HepG2 (cell line): ENCODE measurements around the gene WDR27. TPM values are rescaled to one million over a fixed set of nuclear protein-coding genes. Genes with fewer than 3 reads are reported as not detected.

Experiments
- AHR ChIP-seq: IDR thresholded peaks from 2 replicates; pipeline ENCODE4 v1.6.1; 2018; ENCODE audit warnings: missing genetic modification reagents, missing compliant biosample characterization
- CHD4 ChIP-seq: fragments of 200-600 bp; sonication (generic); IDR thresholded peaks from 2 replicates; pipeline ENCODE4 v1.7.0; 2017; ENCODE audit warnings: mild to moderate bottlenecking, low read length, borderline replicate concordance
- DNMT3B ChIP-seq: conservative IDR thresholded peaks from 2 replicates; pipeline ENCODE4 v1.6.1; 2016; ENCODE audit warnings: missing biosample characterization, control low read depth
- GABPB1 ChIP-seq: IDR thresholded peaks from 2 replicates; pipeline ENCODE4 v1.6.1; 2016; ENCODE audit warnings: mild to moderate bottlenecking, missing genetic modification reagents, moderate library complexity, missing compliant biosample characterization
- GLI4 ChIP-seq: sonication (generic); formaldehyde crosslinking; IDR thresholded peaks from 2 replicates; pipeline ENCODE4 v1.5.1; 2020; ENCODE audit warnings: missing genetic modification reagents, mild to moderate bottlenecking, moderate library complexity, borderline replicate concordance
- HDAC6 ChIP-seq: fragments of 200-600 bp; sonication (generic); IDR thresholded peaks from 2 replicates; pipeline ENCODE4 v1.7.0; 2017; ENCODE audit warnings: mild to moderate bottlenecking, antibody characterized with exemption, low read length, low read depth
- PHB2 ChIP-seq: fragments of 450-650 bp; IDR thresholded peaks from 2 replicates; pipeline ENCODE4 v1.6.1; 2018; ENCODE audit not compliant: partially characterized antibody
- RBFOX2 ChIP-seq: fragments of 200-400 bp; formaldehyde crosslinking; IDR thresholded peaks from 2 replicates; pipeline ENCODE4 v1.6.1; 2017; ENCODE audit warnings: low read depth, mild to moderate bottlenecking, low read length
- RERE ChIP-seq: IDR thresholded peaks from 2 replicates; pipeline ENCODE4 v1.6.1; 2016; ENCODE audit warnings: low read depth, missing genetic modification reagents, missing compliant biosample characterization
- SNAPC2 ChIP-seq: sonication (generic); formaldehyde crosslinking; IDR thresholded peaks from 2 replicates; pipeline ENCODE4 v1.8.1; 2022; ENCODE audit warnings: mild to moderate bottlenecking, missing genetic modification reagents
- TAF15 ChIP-seq: fragments of 200-400 bp; formaldehyde crosslinking; IDR thresholded peaks from one replicate; pipeline ENCODE4 v1.6.1; 2018; ENCODE audit warnings: mild to moderate bottlenecking, low read depth, low read length; ENCODE audit not compliant: poor library complexity, severe bottlenecking
- TSC22D2 ChIP-seq: sonication (generic); formaldehyde crosslinking; IDR thresholded peaks from 2 replicates; pipeline ENCODE4 v1.5.1; 2020; ENCODE audit warnings: missing genetic modification reagents, mild to moderate bottlenecking, borderline replicate concordance
- ZEB1 ChIP-seq: IDR thresholded peaks from 2 replicates; pipeline ENCODE4 v1.6.1; 2012; ENCODE audit warnings: mild to moderate bottlenecking, low read depth, inconsistent platforms; ENCODE audit not compliant: insufficient replicate concordance
- ZKSCAN5 ChIP-seq: sonication (generic); formaldehyde crosslinking; IDR thresholded peaks from 2 replicates; pipeline ENCODE4 v1.5.1; 2020; ENCODE audit warnings: mild to moderate bottlenecking, missing genetic modification reagents
- ZNF749 ChIP-seq: sonication (generic); formaldehyde crosslinking; IDR thresholded peaks from 2 replicates; pipeline ENCODE4 v1.8.0; 2022; ENCODE audit warnings: mild to moderate bottlenecking, missing genetic modification reagents, moderate library complexity, borderline replicate concordance
- ZNF770 ChIP-seq: sonication (generic); formaldehyde crosslinking; IDR thresholded peaks from 2 replicates; pipeline ENCODE4 v1.5.0; 2020; ENCODE audit warnings: mild to moderate bottlenecking, missing genetic modification reagents
- ZSCAN12 ChIP-seq: sonication (generic); formaldehyde crosslinking; IDR thresholded peaks from 2 replicates; pipeline ENCODE4 v1.9.0; 2021; ENCODE audit warnings: mild to moderate bottlenecking, missing genetic modification reagents
- polyA plus RNA-seq, 8 experiments: library from polyadenylated mRNA; depleted of rRNA in 3 of 8; stranded (reverse) in 7 of 8; unstranded in 1 of 8; fragments of >200 nt; fragmentation: Illumina TruSeq in 4 of 8; extraction: Trizol in 4 of 8; gene quantifications; 2 replicates each; pipeline versions ENCODE4 v1.2.1 to v1.2.3, GENCODE V29; 2011 to 2016; ENCODE audit warnings: low read depth in 4 of 8, missing spikeins in 1 of 8, mixed read lengths in 1 of 8; ENCODE audit not compliant: insufficient read depth in 1 of 8
- total RNA-seq, 5 experiments: library from RNA; depleted of rRNA; stranded (reverse); fragments of >200 nt; fragmentation: Illumina TruSeq; extraction: Trizol; gene quantifications; 2 replicates each; pipeline ENCODE4 v1.2.3, GENCODE V29; 2016; ENCODE audit warnings: low read depth in 1 of 5
- TF ChIP-seq, protein P1 (sequence below): IDR thresholded peaks from 2 replicates; pipeline ENCODE4 v1.6.1; 2016

The WDR27 gene
- total and polyA plus RNA-seq, 2 of the 13 experiments (the other 11 are each of a cell fraction or from before 2014, with no cell fraction given) = 34.1 to 80.3 TPM

DNA sequence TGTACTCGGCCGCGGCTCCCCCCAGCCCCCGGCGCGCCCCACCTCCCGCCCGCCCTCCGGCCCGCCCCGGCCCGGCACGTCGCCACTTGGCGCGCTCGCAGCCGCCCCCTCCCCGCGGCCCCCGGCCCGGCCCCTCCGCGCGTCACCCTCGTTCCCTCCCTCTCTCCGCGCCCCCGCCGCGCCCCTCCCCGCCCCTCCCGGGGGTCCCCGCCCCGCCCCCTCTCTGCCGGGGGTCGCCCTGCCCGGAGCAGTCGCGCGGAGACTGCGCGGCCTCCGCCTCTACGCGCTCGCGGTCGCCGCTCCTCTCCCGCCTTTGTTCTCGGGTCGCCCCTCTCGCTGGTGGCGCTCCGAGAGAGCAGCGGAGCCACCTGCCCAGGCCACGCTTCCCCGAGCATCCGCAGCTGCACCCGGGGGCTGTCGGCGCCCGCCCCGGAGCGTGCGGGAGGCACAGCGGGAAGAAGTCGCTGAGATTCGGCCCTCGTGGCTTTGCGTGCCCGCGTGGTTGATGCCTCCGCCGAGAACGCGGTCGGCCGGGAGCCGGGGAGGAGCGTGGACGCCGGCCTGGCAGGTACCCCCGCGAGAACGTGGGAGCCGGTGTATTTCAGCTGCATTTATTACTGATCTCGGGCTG lies 22.8 kb upstream of the WDR27 start, which contains the start of gene PHF10 (continued):
- TF ChIP-seq, protein P1, sequence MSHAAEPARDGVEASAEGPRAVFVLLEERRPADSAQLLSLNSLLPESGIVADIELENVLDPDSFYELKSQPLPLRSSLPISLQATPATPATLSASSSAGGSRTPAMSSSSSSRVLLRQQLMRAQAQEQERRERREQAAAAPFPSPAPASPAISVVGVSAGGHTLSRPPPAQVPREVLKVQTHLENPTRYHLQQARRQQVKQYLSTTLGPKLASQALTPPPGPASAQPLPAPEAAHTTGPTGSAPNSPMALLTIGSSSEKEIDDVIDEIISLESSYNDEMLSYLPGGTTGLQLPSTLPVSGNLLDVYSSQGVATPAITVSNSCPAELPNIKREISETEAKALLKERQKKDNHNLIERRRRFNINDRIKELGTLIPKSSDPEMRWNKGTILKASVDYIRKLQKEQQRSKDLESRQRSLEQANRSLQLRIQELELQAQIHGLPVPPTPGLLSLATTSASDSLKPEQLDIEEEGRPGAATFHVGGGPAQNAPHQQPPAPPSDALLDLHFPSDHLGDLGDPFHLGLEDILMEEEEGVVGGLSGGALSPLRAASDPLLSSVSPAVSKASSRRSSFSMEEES = no peak; the same call in 1 of the 2 replicates
- peak; percentile 98 for TF ChIP-seq RBFOX2
- TF ChIP-seq GLI4 = no peak
- TF ChIP-seq ZKSCAN5 (CRISPR knock-in tag) = no peak
- TF ChIP-seq ZNF770 = peak; percentile 58; the same call in 1 of the 2 replicates
- peak; percentile 60 for TF ChIP-seq TSC22D2 (CRISPR knock-in tag)
- no peak for TF ChIP-seq SNAPC2
- TF ChIP-seq ZNF749 (CRISPR knock-in tag) = peak; percentile 75; the same call in 1 of the 2 replicates
- no peak; the same call in 1 of the 2 replicates for TF ChIP-seq DNMT3B (CRISPR knock-in tag)
- no peak for TF ChIP-seq ZSCAN12 (CRISPR knock-in tag)
- TF ChIP-seq GABPB1 = peak; percentile 73; the same call in 1 of the 2 replicates
- TF ChIP-seq TAF15 = peak; percentile 37
- no peak for TF ChIP-seq CHD4
- no peak for TF ChIP-seq PHB2
- peak; percentile 31 for TF ChIP-seq ZEB1
- no peak for TF ChIP-seq RERE (CRISPR knock-in tag)
- TF ChIP-seq AHR (CRISPR knock-in tag) = no peak; the same call in 1 of the 2 replicates
- 0 out of 2 replicates have a peak, but pooled peaks have one; percentile 16 for TF ChIP-seq HDAC6
